Embryonic facial prominence (tissue), 1 donor: ENCODE measurements around the gene ZCCHC9.

Source experiments
- DNase-seq: peaks from one replicate; pipeline ENCODE4 v3.0.0-alpha.2; 2016; ENCODE audit errors: extremely low spot score

Gene ZCCHC9

GRCh38 chr5:81355291-81356251 lies 54.2 kb downstream of the ZCCHC9 start:
- DNase-seq, result no peak

- DNase-seq, result no peak
These were observed 57.7 kb downstream of the ZCCHC9 start for GRCh38 chr5:81359108-81359507.

GRCh38 chr5:81359881-81360280 lies 58.5 kb downstream of the ZCCHC9 start:
- DNase-seq, result no peak

DNA sequence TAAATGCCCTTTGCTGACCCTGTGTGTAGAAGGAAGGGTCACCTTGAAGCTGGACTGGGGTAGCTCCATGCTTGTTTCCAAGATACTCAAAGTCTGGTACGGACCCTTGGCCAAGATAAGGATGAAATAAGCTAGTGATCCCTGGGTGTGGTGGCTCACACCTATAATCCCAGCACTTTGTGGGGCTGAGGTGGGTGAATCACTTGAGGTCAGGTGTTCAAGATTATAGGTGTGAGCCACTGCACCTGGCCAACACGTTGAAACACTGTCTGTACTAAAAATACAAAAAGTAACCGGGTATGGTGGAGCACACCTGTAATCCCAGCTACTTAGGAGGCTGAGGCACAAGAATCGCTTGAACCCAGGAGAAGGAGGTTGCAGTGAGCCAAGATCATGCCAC lies 59.3 kb downstream of the ZCCHC9 start:
- no peak for DNase-seq

GRCh38 chr5:81361600-81361999 lies 60.2 kb downstream of the ZCCHC9 start:
- DNase-seq, result no peak
